ENCODE results near the gene MDH2. TPM values are rescaled to one million over a fixed set of nuclear protein-coding genes. Genes with fewer than 3 reads are reported as not detected.
"Not testable (repeated sequence)": the region's sequence is repeated elsewhere in the genome, so short reads cannot be mapped to it uniquely, and the experiment has no call there.

MDH2 gene
- total RNA-seq, 1 donor from 2014 or later, result 109 TPM

DNA sequence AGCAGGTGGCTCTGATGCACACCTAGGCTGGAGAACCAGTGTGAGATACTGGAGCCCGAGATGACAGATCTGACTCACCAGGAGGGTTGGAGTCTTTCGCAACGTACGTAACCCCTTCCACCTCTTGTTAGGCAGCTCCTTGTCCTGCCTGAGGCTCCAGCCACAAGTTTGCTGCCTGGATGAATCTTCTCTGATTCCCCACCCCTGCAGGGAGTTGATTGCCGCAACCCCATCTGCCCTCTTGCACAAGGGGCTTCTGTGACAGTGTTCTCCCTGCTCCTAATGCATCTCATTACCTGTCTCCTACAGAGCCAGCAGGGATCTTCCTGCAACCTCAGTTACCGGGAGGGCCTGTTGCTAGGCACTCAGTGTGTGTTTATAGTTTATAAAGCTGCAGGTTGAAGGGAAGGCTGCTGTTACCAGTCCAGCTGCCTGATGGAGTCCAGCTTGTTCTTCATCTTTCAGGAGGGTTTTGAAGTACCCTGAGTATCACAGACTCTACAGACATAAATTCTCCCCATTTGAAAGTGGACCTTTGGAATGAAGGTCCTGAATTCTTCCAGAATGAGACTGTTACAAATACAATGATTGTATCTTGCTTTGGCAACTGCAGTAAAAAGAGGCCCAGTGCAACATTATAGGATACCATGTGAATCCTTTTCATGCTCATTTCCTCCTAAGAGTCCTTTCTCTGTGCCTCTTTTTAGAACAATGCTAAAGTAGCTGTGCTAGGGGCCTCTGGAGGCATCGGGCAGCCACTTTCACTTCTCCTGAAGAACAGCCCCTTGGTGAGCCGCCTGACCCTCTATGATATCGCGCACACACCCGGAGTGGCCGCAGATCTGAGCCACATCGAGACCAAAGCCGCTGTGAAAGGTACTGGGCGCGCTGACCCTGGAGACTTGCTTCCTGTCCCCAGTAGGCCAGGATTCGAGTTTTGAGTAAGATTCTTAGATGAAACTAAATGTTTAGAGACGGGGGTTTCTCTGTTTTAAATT, 6.5 kb downstream of the MDH2 start:
- TF ChIP-seq, protein P1, sequence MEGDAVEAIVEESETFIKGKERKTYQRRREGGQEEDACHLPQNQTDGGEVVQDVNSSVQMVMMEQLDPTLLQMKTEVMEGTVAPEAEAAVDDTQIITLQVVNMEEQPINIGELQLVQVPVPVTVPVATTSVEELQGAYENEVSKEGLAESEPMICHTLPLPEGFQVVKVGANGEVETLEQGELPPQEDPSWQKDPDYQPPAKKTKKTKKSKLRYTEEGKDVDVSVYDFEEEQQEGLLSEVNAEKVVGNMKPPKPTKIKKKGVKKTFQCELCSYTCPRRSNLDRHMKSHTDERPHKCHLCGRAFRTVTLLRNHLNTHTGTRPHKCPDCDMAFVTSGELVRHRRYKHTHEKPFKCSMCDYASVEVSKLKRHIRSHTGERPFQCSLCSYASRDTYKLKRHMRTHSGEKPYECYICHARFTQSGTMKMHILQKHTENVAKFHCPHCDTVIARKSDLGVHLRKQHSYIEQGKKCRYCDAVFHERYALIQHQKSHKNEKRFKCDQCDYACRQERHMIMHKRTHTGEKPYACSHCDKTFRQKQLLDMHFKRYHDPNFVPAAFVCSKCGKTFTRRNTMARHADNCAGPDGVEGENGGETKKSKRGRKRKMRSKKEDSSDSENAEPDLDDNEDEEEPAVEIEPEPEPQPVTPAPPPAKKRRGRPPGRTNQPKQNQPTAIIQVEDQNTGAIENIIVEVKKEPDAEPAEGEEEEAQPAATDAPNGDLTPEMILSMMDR (IDR thresholded peaks at IDR 0.05; ENCODE audit: unreplicated experiment), result no peak
- Mint-ChIP-seq H3K27ac (ENCODE audit: unreplicated experiment) (no peak overlapping the region), H3K4me1 (ENCODE audit: unreplicated experiment) (peaks cover 4% of the 10 kb centered on the region), H3K27me3 (ENCODE audit: unreplicated experiment) (peaks cover 2% of the 10 kb centered on the region), H3K4me3 (ENCODE audit: unreplicated experiment) (no peak overlapping the region), H3K36me3 (ENCODE audit: low read depth, unreplicated experiment) (peaks cover 16% of the 10 kb centered on the region), H3K9me3 (ENCODE audit: unreplicated experiment) (no peaks in the 10 kb centered on the region)
- no peak for DNase-seq (ENCODE audit: low spot score)

DNA sequence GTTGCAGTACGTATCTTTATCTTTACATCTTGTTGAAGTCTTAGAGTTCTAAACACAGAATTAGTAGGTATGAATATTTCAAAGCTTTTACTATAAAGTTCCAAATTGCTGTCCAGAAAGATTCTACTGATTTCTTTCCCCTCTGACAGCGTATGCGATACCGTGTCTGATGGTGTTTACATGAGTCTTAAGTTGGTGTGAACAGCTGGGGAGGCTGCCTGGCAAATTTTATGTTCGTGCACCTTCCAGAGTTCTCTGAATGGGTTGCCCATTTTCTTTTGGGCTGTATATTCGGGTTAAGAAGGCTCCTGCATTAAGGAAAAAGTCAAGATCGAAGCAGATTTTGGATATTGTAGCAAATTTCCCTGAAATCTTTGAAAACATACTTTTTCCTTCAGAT, 8.3 kb downstream of the MDH2 start:
- no peaks in the 10 kb centered on the region for H3K4me1 Mint-ChIP-seq (ENCODE audit: unreplicated experiment)
- no peaks in the 10 kb centered on the region for H3K9me3 Mint-ChIP-seq (ENCODE audit: unreplicated experiment)
- peaks cover 4% of the 10 kb centered on the region for H3K27me3 Mint-ChIP-seq (ENCODE audit: unreplicated experiment)
- peaks cover 10% of the 10 kb centered on the region for H3K36me3 Mint-ChIP-seq (ENCODE audit: low read depth, unreplicated experiment)
- TF ChIP-seq, protein P1 (IDR thresholded peaks at IDR 0.05; ENCODE audit: unreplicated experiment), result no peak
- DNase-seq (ENCODE audit: low spot score), result no peak
- no peak overlapping the region for H3K27ac Mint-ChIP-seq (ENCODE audit: unreplicated experiment)
- H3K4me3 Mint-ChIP-seq (ENCODE audit: unreplicated experiment), result no peak overlapping the region

DNA sequence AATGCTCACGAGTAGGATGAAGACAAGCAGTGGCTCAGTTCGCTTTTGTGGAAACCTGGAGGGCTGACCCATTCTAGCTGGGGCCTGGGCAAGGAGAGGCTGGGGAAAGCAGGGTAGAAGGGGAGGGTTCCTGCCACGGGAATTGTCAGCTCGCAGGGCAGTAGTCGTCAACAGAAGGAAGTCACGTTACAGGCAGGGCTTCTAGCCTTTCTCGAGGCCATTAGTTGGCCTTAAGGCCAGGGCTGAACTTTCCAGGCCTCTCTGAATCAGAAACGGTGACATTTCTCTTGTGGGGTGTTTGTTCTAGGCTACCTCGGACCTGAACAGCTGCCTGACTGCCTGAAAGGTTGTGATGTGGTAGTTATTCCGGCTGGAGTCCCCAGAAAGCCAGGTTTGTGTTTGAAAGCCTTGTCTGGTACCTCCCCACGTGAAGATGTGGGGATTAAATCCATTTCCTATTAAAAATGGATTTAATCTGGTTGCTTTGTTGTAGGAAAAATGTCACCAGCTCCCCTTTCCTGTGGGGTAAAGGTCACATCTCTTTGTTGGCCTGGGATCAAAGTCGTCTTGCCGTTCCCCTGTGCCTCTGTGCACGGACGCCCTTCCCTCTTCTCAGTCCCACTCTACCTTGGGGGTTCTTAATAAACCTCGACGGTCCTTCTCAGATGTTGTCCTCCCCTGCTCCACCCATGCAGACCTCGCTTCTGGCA, 9.4 kb downstream of the MDH2 start:
- Mint-ChIP-seq H3K27ac (ENCODE audit: unreplicated experiment) (no peak overlapping the region), H3K4me3 (ENCODE audit: unreplicated experiment) (no peak overlapping the region), H3K27me3 (ENCODE audit: unreplicated experiment) (peaks cover 7% of the 10 kb centered on the region), H3K4me1 (ENCODE audit: unreplicated experiment) (no peaks in the 10 kb centered on the region), H3K36me3 (ENCODE audit: low read depth, unreplicated experiment) (peaks cover 10% of the 10 kb centered on the region), H3K9me3 (ENCODE audit: unreplicated experiment) (no peaks in the 10 kb centered on the region)
- TF ChIP-seq, protein P1 (IDR thresholded peaks at IDR 0.05; ENCODE audit: unreplicated experiment), result no peak
- DNase-seq (ENCODE audit: low spot score), result no peak

DNA sequence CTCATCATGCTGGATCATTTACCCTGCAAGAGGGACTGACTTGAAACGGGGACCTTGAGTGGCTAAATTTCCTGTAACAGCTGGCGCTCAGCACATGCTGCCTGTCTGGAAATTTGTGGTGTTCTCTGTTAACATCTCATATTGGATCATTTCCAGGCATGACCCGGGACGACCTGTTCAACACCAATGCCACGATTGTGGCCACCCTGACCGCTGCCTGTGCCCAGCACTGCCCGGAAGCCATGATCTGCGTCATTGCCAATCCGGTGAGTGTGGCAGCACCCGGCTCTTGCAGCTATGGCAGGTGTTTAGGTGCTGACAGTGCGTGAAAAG, 9.9 kb downstream of the MDH2 start:
- H3K36me3 Mint-ChIP-seq (ENCODE audit: low read depth, unreplicated experiment), result peaks cover 14% of the 10 kb centered on the region
- H3K9me3 Mint-ChIP-seq (ENCODE audit: unreplicated experiment), result no peaks in the 10 kb centered on the region
- DNase-seq (ENCODE audit: low spot score), result no peak

DNA sequence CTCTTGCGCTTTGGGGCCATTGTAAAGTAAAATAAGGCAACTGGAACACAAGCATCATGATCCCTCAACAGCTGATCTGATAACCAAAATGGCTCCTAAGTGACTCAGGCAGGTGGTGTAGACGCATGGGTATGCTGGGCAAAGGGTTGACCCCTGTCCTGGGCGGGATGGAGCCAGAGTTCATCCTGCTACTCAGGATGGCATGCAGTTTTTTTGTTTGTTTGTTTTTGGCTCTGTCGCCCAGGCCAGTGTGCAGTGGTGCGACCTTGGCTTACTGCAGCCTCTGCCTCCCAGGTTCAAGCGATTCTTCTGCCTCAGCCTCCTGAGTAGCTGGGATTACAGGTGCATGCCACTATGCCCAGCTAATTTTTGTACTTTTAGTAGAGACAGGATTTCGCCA, 10.8 kb downstream of the MDH2 start:
- peaks cover 18% of the 10 kb centered on the region for H3K36me3 Mint-ChIP-seq (ENCODE audit: low read depth, unreplicated experiment)
- not testable (repeated sequence) for DNase-seq (ENCODE audit: low spot score); H3K9me3 Mint-ChIP-seq (ENCODE audit: unreplicated experiment); H3K4me3 Mint-ChIP-seq (ENCODE audit: unreplicated experiment); H3K4me1 Mint-ChIP-seq (ENCODE audit: unreplicated experiment); H3K27ac Mint-ChIP-seq (ENCODE audit: unreplicated experiment)
- H3K27me3 Mint-ChIP-seq (ENCODE audit: unreplicated experiment), result peaks cover 10% of the 10 kb centered on the region

More for the DNA sequence above, 9.9 kb downstream of the MDH2 start:
- Mint-ChIP-seq H3K27me3 (ENCODE audit: unreplicated experiment) (peaks cover 10% of the 10 kb centered on the region), H3K27ac (ENCODE audit: unreplicated experiment) (no peak overlapping the region), H3K4me3 (ENCODE audit: unreplicated experiment) (no peak overlapping the region), H3K4me1 (ENCODE audit: unreplicated experiment) (no peaks in the 10 kb centered on the region)
- TF ChIP-seq, protein P1 (IDR thresholded peaks at IDR 0.05; ENCODE audit: unreplicated experiment), result no peak
